Loucy (cell line): ENCODE results near the gene GIT2.

Experiments used
- H2AFZ ChIP-seq: fragments of 200-600 bp; sonication (generic); 2 replicates; pipeline ENCODE4 v1.6.0; 2016; ENCODE audit warnings: antibody characterized with exemption, mild to moderate bottlenecking, low read length, moderate library complexity
- H3F3A ChIP-seq: fragments of 200-600 bp; 2 replicates; pipeline ENCODE4 v1.6.0; 2016; ENCODE audit warnings: antibody characterized with exemption, low read depth, mild to moderate bottlenecking
- H3K27me3 ChIP-seq: fragments of 200-600 bp; sonication (generic); 2 replicates; pipeline ENCODE4 v1.6.1; 2014; ENCODE audit warnings: low read length, mild to moderate bottlenecking; ENCODE audit not compliant: insufficient read depth, poor library complexity, severe bottlenecking
- H3K36me3 ChIP-seq: fragments of 200-600 bp; sonication (generic); 2 replicates; pipeline ENCODE4 v1.6.1; 2016; ENCODE audit warnings: low read length; ENCODE audit not compliant: insufficient read depth
- H3K4me1 ChIP-seq: fragments of 200-600 bp; sonication (generic); 2 replicates; pipeline ENCODE4 v1.5.1; 2014; ENCODE audit warnings: low read length, mild to moderate bottlenecking; ENCODE audit not compliant: insufficient read depth, poor library complexity, severe bottlenecking
- H3K4me2 ChIP-seq: fragments of 200-600 bp; sonication (generic); 2 replicates; pipeline ENCODE4 v1.6.0; 2014; ENCODE audit warnings: antibody characterized with exemption, low read length, low read depth, mild to moderate bottlenecking; ENCODE audit not compliant: poor library complexity, severe bottlenecking
- H3K4me3 ChIP-seq: fragments of 200-600 bp; sonication (generic); 2 replicates; pipeline ENCODE4 v1.5.1; 2014; ENCODE audit warnings: low read length, mild to moderate bottlenecking, mixed read lengths; ENCODE audit not compliant: poor library complexity, severe bottlenecking
- H3K79me2 ChIP-seq: fragments of 200-600 bp; sonication (generic); 2 replicates; pipeline ENCODE4 v1.6.1; 2014; ENCODE audit warnings: low read length; ENCODE audit not compliant: insufficient read depth
- H3K9ac ChIP-seq: fragments of 200-600 bp; sonication (generic); 2 replicates; pipeline ENCODE4 v1.6.0; 2014; ENCODE audit warnings: mild to moderate bottlenecking, low read depth, low read length, moderate library complexity; ENCODE audit not compliant: poor library complexity, severe bottlenecking
- H3K9me2 ChIP-seq: fragments of 200-600 bp; sonication (generic); replicated peaks from 2 replicates; pipeline ENCODE4 v1.6.1; 2016; ENCODE audit warnings: low read depth, low read length, mixed read lengths
- H3K9me3 ChIP-seq: fragments of 200-600 bp; sonication (generic); 2 replicates; pipeline ENCODE4 v1.6.1; 2014; ENCODE audit warnings: mild to moderate bottlenecking, antibody characterized with exemption, low read length, low read depth; ENCODE audit not compliant: insufficient read depth
- H4K20me1 ChIP-seq: fragments of 200-600 bp; sonication (generic); 2 replicates; pipeline ENCODE4 v1.6.0; 2014; ENCODE audit warnings: antibody characterized with exemption, low read length, mild to moderate bottlenecking; ENCODE audit not compliant: insufficient read depth, poor library complexity, severe bottlenecking
- CTCF ChIP-seq: fragments of 200-600 bp; sonication (generic); conservative IDR thresholded peaks from 2 replicates; pipeline ENCODE4 v1.5.1; 2014; ENCODE audit warnings: mild to moderate bottlenecking, antibody characterized with exemption, low read length
- EZH2phosphoT487 ChIP-seq: fragments of 200-600 bp; IDR thresholded peaks from 2 replicates; pipeline ENCODE4 v1.6.1; 2018; ENCODE audit warnings: antibody characterized with exemption, mild to moderate bottlenecking, moderate library complexity, borderline replicate concordance

The GIT2 gene

GRCh38 chr12:109958374-109958773 lies 37.8 kb downstream of the GIT2 start:
- Histone ChIP-seq H3K4me2 (no peak overlapping the region), H3K27me3 (no peaks in the 10 kb centered on the region), H3K36me3 (peaks cover 72% of the 10 kb centered on the region; the same call in 1 of the 2 replicates), H2AFZ (no peak overlapping the region), H3K9ac (no peak overlapping the region), H3K9me3 (no peaks in the 10 kb centered on the region), H3K4me3 (no peak overlapping the region), H4K20me1 (no peaks in the 10 kb centered on the region), H3K79me2 (no peaks in the 10 kb centered on the region), H3K9me2 (no peaks in the 10 kb centered on the region), H3F3A (no peaks in the 10 kb centered on the region; the same call in 1 of the 2 replicates), H3K4me1 (peaks cover 3% of the 10 kb centered on the region)
- TF ChIP-seq CTCF (no peak), EZH2phosphoT487 (no peak)

GRCh38 chr12:109953656-109954055 lies 42.5 kb downstream of the GIT2 start:
- H2AFZ ChIP-seq, result no peak overlapping the region
- H3K4me2 ChIP-seq, result no peak overlapping the region
- no peaks in the 10 kb centered on the region for H3K9me3 ChIP-seq
- no peak overlapping the region for H3K9ac ChIP-seq
- no peaks in the 10 kb centered on the region for H3K9me2 ChIP-seq
- no peak overlapping the region for H3K4me3 ChIP-seq
- no peaks in the 10 kb centered on the region for H3F3A ChIP-seq
- no peaks in the 10 kb centered on the region for H3K27me3 ChIP-seq
- H3K4me1 ChIP-seq, result no peaks in the 10 kb centered on the region
- peaks cover 73% of the 10 kb centered on the region for H3K36me3 ChIP-seq
- TF ChIP-seq EZH2phosphoT487 (no peak), CTCF (no peak)
- no peaks in the 10 kb centered on the region for H3K79me2 ChIP-seq
- H4K20me1 ChIP-seq, result no peaks in the 10 kb centered on the region

DNA sequence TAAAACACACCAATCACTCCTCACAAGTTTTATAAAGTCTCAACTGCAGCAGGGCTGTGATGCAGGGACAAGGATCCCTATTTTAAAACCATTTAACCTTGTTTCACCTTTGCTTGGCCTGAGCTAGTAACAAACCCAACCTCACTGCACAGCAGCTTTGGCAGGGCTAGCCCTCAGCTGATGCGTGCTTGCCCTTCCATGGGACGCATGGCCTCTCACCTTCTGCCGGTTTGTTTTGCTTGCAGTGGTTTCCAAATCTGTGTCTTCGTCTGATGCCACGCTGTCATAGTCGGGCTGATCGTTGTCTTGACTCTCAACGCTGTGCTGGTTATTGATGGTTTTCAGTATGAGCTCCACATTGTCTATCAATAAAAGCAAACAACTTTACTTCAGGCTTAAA lies 43.3 kb downstream of the GIT2 start:
- TF ChIP-seq CTCF, result no peak
- TF ChIP-seq EZH2phosphoT487, result no peak
- H4K20me1 ChIP-seq, result no peaks in the 10 kb centered on the region
- H3K9me3 ChIP-seq, result no peaks in the 10 kb centered on the region

More for the DNA sequence above, 43.3 kb downstream of the GIT2 start:
- Histone ChIP-seq H3K4me3 (no peak overlapping the region), H3K9ac (no peak overlapping the region), H3K9me2 (no peaks in the 10 kb centered on the region), H2AFZ (no peak overlapping the region), H3K36me3 (peaks cover 74% of the 10 kb centered on the region), H3F3A (no peaks in the 10 kb centered on the region), H3K4me1 (peaks cover under 1% of the 10 kb centered on the region), H3K4me2 (no peak overlapping the region), H3K79me2 (no peaks in the 10 kb centered on the region), H3K27me3 (no peaks in the 10 kb centered on the region)
